ENCODE results near the gene NMRAL1.
A peak's percentile ranks its signal among the peaks of the same experiment; 100 is the strongest.

NMRAL1 gene

GRCh38 chr16:4433914-4434787 lies 40.3 kb downstream of the NMRAL1 start:
- H3K4me1 ChIP-seq (ENCODE audit: control insufficient read depth, insufficient read depth, low read length), result no peaks in the 10 kb centered on the region
- H3K36me3 ChIP-seq (ENCODE audit: insufficient read depth, low read length), result peaks cover 55% of the 10 kb centered on the region
- no peak overlapping the region for H3K4me2 ChIP-seq (ENCODE audit: low read length)
- no peak overlapping the region for H3K9ac ChIP-seq (ENCODE audit: low read depth, low read length)
- no peaks in the 10 kb centered on the region for H3K27me3 ChIP-seq (ENCODE audit: control insufficient read depth, insufficient read depth, low read length)
- no peaks in the 10 kb centered on the region for H3K9me3 ChIP-seq (replicated peaks; ENCODE audit: low read length)
- H3K4me3 ChIP-seq (ENCODE audit: low read length), result no peak overlapping the region

- H3K9me3 ChIP-seq (replicated peaks; ENCODE audit: low read length), result no peaks in the 10 kb centered on the region
- no peak overlapping the region for H3K4me2 ChIP-seq (ENCODE audit: low read length)
- H3K9ac ChIP-seq (ENCODE audit: low read depth, low read length), result no peak overlapping the region
- peaks cover 57% of the 10 kb centered on the region for H3K36me3 ChIP-seq (ENCODE audit: insufficient read depth, low read length)
- no peaks in the 10 kb centered on the region for H3K4me1 ChIP-seq (ENCODE audit: control insufficient read depth, insufficient read depth, low read length)
- no peak overlapping the region for H3K4me3 ChIP-seq (ENCODE audit: low read length)
- H3K27me3 ChIP-seq (ENCODE audit: control insufficient read depth, insufficient read depth, low read length), result no peaks in the 10 kb centered on the region
Measured at GRCh38 chr16:4433228-4433627, 41.2 kb downstream of the NMRAL1 start.

- H3K27me3 ChIP-seq (ENCODE audit: control insufficient read depth, insufficient read depth, low read length), result no peaks in the 10 kb centered on the region
- no peaks in the 10 kb centered on the region for H3K9me3 ChIP-seq (replicated peaks; ENCODE audit: low read length)
- H3K4me1 ChIP-seq (ENCODE audit: control insufficient read depth, insufficient read depth, low read length), result peaks cover 6% of the 10 kb centered on the region
- peaks cover 44% of the 10 kb centered on the region for H3K36me3 ChIP-seq (ENCODE audit: insufficient read depth, low read length)
- H3K4me2 ChIP-seq (ENCODE audit: low read length), result no peak overlapping the region
- H3K4me3 ChIP-seq (ENCODE audit: low read length), result no peak overlapping the region
- H3K9ac ChIP-seq (ENCODE audit: low read depth, low read length), result no peak overlapping the region
Measured at GRCh38 chr16:4431023-4431422, 43.4 kb downstream of the NMRAL1 start.

GRCh38 chr16:4428500-4428899 lies 45.9 kb downstream of the NMRAL1 start:
- no peaks in the 10 kb centered on the region for H3K9me3 ChIP-seq (replicated peaks; ENCODE audit: low read length)
- H3K27me3 ChIP-seq (ENCODE audit: control insufficient read depth, insufficient read depth, low read length), result no peaks in the 10 kb centered on the region
- H3K4me1 ChIP-seq (ENCODE audit: control insufficient read depth, insufficient read depth, low read length), result peaks cover 11% of the 10 kb centered on the region
- no peak overlapping the region for H3K4me3 ChIP-seq (ENCODE audit: low read length)
- H3K9ac ChIP-seq (ENCODE audit: low read depth, low read length), result no peak overlapping the region
- H3K4me2 ChIP-seq (ENCODE audit: low read length), result no peak overlapping the region
- H3K36me3 ChIP-seq (ENCODE audit: insufficient read depth, low read length), result peaks cover 21% of the 10 kb centered on the region

GRCh38 chr16:4426722-4427372 lies 47.6 kb downstream of the NMRAL1 start:
- Histone ChIP-seq H3K4me2 (ENCODE audit: low read length) (peak overlapping the region; percentile 70), H3K9me3 (replicated peaks; ENCODE audit: low read length) (no peaks in the 10 kb centered on the region), H3K4me1 (ENCODE audit: control insufficient read depth, insufficient read depth, low read length) (peaks cover 11% of the 10 kb centered on the region), H3K27me3 (ENCODE audit: control insufficient read depth, insufficient read depth, low read length) (no peaks in the 10 kb centered on the region), H3K36me3 (ENCODE audit: insufficient read depth, low read length) (peaks cover 16% of the 10 kb centered on the region), H3K9ac (ENCODE audit: low read depth, low read length) (peak overlapping the region; percentile 88), H3K4me3 (ENCODE audit: low read length) (peak overlapping the region; percentile 79)

- H3K9me3 ChIP-seq (replicated peaks; ENCODE audit: low read length), result no peaks in the 10 kb centered on the region
- H3K4me1 ChIP-seq (ENCODE audit: control insufficient read depth, insufficient read depth, low read length), result peaks cover 11% of the 10 kb centered on the region
- H3K36me3 ChIP-seq (ENCODE audit: insufficient read depth, low read length), result peaks cover 10% of the 10 kb centered on the region
- peak overlapping the region; percentile 79 for H3K4me3 ChIP-seq (ENCODE audit: low read length)
- H3K9ac ChIP-seq (ENCODE audit: low read depth, low read length), result peak overlapping the region; percentile 88
- peak overlapping the region; percentile 70 for H3K4me2 ChIP-seq (ENCODE audit: low read length)
- H3K27me3 ChIP-seq (ENCODE audit: control insufficient read depth, insufficient read depth, low read length), result no peaks in the 10 kb centered on the region
Measured at GRCh38 chr16:4426021-4426684, 48.3 kb downstream of the NMRAL1 start.

- H3K4me3 ChIP-seq (ENCODE audit: low read length), result peak within 1 kb of the TSS; percentile 79
- peaks cover 11% of the 10 kb centered on the region for H3K4me1 ChIP-seq (ENCODE audit: control insufficient read depth, insufficient read depth, low read length)
- no peaks in the 10 kb centered on the region for H3K27me3 ChIP-seq (ENCODE audit: control insufficient read depth, insufficient read depth, low read length)
- peak within 1 kb of the TSS; percentile 70 for H3K4me2 ChIP-seq (ENCODE audit: low read length)
- H3K9me3 ChIP-seq (replicated peaks; ENCODE audit: low read length), result no peaks in the 10 kb centered on the region
- peaks cover 6% of the 10 kb centered on the region for H3K36me3 ChIP-seq (ENCODE audit: insufficient read depth, low read length)
- H3K9ac ChIP-seq (ENCODE audit: low read depth, low read length), result peak within 1 kb of the TSS; percentile 88
Measured at GRCh38 chr16:4425378-4426020, 48.9 kb downstream of the NMRAL1 start, which contains the start of gene DNAJA3. Gene DNAJA3, plus strand, starts transcription at chr16:4425868. Its CDS starts 14 bp downstream, at chr16:4425882.

GRCh38 chr16:4420505-4421105 lies 53.8 kb downstream of the NMRAL1 start:
- no peak overlapping the region for H3K4me2 ChIP-seq (ENCODE audit: low read length)
- H3K36me3 ChIP-seq (ENCODE audit: insufficient read depth, low read length), result no peaks in the 10 kb centered on the region
- no peak overlapping the region for H3K4me3 ChIP-seq (ENCODE audit: low read length)
- H3K27me3 ChIP-seq (ENCODE audit: control insufficient read depth, insufficient read depth, low read length), result no peaks in the 10 kb centered on the region
- H3K4me1 ChIP-seq (ENCODE audit: control insufficient read depth, insufficient read depth, low read length), result peaks cover 10% of the 10 kb centered on the region
- H3K9me3 ChIP-seq (replicated peaks; ENCODE audit: low read length), result no peaks in the 10 kb centered on the region
- H3K9ac ChIP-seq (ENCODE audit: low read depth, low read length), result no peak overlapping the region

- H3K27me3 ChIP-seq (ENCODE audit: control insufficient read depth, insufficient read depth, low read length), result no peaks in the 10 kb centered on the region
Measured at GRCh38 chr16:4419402-4419959, 54.9 kb downstream of the NMRAL1 start.

GRCh38 chr16:4416200-4417032 lies 58.0 kb downstream of the NMRAL1 start, which contains the start of gene CORO7:
Gene CORO7, minus strand, starts transcription at chr16:4416596. Its CDS starts 78 bp downstream, at chr16:4416518.
- Histone ChIP-seq H3K4me1 (ENCODE audit: control insufficient read depth, insufficient read depth, low read length) (peaks cover 25% of the 10 kb centered on the region), H3K4me3 (ENCODE audit: low read length) (peak within 1 kb of the TSS; percentile 88), H3K9me3 (replicated peaks; ENCODE audit: low read length) (no peaks in the 10 kb centered on the region), H3K36me3 (ENCODE audit: insufficient read depth, low read length) (peaks cover 13% of the 10 kb centered on the region), H3K27me3 (ENCODE audit: control insufficient read depth, insufficient read depth, low read length) (no peaks in the 10 kb centered on the region), H3K4me2 (ENCODE audit: low read length) (peak within 1 kb of the TSS; percentile 100), H3K9ac (ENCODE audit: low read depth, low read length) (peak within 1 kb of the TSS; percentile 91)

More at GRCh38 chr16:4419402-4419959, 54.9 kb downstream of the NMRAL1 start:
- no peak overlapping the region for H3K4me2 ChIP-seq (ENCODE audit: low read length)
- H3K9me3 ChIP-seq (replicated peaks; ENCODE audit: low read length), result no peaks in the 10 kb centered on the region
- H3K4me1 ChIP-seq (ENCODE audit: control insufficient read depth, insufficient read depth, low read length), result peaks cover 16% of the 10 kb centered on the region
- no peaks in the 10 kb centered on the region for H3K36me3 ChIP-seq (ENCODE audit: insufficient read depth, low read length)
- H3K9ac ChIP-seq (ENCODE audit: low read depth, low read length), result no peak overlapping the region
- no peak overlapping the region for H3K4me3 ChIP-seq (ENCODE audit: low read length)
